B cell (primary cell): ENCODE results near the gene GABRG3.

Experiments used
- EZH2 ChIP-seq: IDR thresholded peaks from 2 replicates; pipeline ENCODE4 v1.6.1; 2012; ENCODE audit warnings: borderline replicate concordance, low read depth, mild to moderate bottlenecking, moderate library complexity, low read length; ENCODE audit not compliant: insufficient read depth, poor library complexity, severe bottlenecking
- TF ChIP-seq, protein P1 (sequence below): fragments of 200-600 bp; IDR thresholded peaks from one replicate; pipeline ENCODE4 v1.8.0; 2022; ENCODE audit warnings: antibody characterized with exemption, mild to moderate bottlenecking

DNA sequence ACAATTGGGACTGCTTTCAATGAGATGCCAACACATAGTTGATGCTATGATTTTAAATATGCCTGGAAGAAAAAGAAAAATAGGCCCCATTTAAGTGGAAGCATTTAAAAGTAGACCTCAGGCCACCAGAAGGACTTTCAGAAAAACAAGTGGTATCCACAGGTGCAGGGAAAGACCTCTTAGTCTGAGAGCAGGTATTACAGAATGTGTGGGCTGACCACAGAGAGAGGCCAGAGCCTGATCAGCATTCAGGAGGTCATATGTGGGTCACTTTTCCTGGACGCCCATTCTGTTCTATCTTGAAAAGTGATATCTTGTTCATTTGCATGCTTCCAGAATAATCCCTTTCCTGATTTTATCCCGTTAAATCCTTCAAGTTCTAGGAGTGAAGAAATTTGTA is 95.5 kb downstream of the GABRG3 start:
- TF ChIP-seq EZH2 = no peak
- TF ChIP-seq, protein P1, sequence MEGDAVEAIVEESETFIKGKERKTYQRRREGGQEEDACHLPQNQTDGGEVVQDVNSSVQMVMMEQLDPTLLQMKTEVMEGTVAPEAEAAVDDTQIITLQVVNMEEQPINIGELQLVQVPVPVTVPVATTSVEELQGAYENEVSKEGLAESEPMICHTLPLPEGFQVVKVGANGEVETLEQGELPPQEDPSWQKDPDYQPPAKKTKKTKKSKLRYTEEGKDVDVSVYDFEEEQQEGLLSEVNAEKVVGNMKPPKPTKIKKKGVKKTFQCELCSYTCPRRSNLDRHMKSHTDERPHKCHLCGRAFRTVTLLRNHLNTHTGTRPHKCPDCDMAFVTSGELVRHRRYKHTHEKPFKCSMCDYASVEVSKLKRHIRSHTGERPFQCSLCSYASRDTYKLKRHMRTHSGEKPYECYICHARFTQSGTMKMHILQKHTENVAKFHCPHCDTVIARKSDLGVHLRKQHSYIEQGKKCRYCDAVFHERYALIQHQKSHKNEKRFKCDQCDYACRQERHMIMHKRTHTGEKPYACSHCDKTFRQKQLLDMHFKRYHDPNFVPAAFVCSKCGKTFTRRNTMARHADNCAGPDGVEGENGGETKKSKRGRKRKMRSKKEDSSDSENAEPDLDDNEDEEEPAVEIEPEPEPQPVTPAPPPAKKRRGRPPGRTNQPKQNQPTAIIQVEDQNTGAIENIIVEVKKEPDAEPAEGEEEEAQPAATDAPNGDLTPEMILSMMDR = no peak
